ENCODE measurements around the gene ARHGEF38.

Gene ARHGEF38

GRCh38 chr4:105509291-105509690, 43.1 kb upstream of the ARHGEF38 start:
- no peaks in the 10 kb centered on the region for H3F3A ChIP-seq (ENCODE audit: insufficient read depth, low read length)
- H2AFZ ChIP-seq (ENCODE audit: low read length) = no peak overlapping the region
- H3K79me2 ChIP-seq (ENCODE audit: insufficient read depth, low read length) = no peaks in the 10 kb centered on the region
- no peaks in the 10 kb centered on the region for H3K4me1 ChIP-seq (ENCODE audit: insufficient read depth, low read length, severe bottlenecking)
- H3K27me3 ChIP-seq (ENCODE audit: insufficient read depth, low read length) = no peaks in the 10 kb centered on the region
- H3K36me3 ChIP-seq (ENCODE audit: insufficient read depth, low read length) = no peaks in the 10 kb centered on the region
- no peak overlapping the region for H3K4me3 ChIP-seq (ENCODE audit: low read depth, low read length, poor library complexity, severe bottlenecking)
- H3K9me3 ChIP-seq (ENCODE audit: low read length) = no peaks in the 10 kb centered on the region
- H3K27ac ChIP-seq (ENCODE audit: low read depth, low read length, poor library complexity, severe bottlenecking) = no peak overlapping the region
- H4K20me1 ChIP-seq (ENCODE audit: insufficient read depth, low read length) = no peaks in the 10 kb centered on the region
- no peak overlapping the region for H3K9ac ChIP-seq (ENCODE audit: low read length)
- TF ChIP-seq, protein P1, sequence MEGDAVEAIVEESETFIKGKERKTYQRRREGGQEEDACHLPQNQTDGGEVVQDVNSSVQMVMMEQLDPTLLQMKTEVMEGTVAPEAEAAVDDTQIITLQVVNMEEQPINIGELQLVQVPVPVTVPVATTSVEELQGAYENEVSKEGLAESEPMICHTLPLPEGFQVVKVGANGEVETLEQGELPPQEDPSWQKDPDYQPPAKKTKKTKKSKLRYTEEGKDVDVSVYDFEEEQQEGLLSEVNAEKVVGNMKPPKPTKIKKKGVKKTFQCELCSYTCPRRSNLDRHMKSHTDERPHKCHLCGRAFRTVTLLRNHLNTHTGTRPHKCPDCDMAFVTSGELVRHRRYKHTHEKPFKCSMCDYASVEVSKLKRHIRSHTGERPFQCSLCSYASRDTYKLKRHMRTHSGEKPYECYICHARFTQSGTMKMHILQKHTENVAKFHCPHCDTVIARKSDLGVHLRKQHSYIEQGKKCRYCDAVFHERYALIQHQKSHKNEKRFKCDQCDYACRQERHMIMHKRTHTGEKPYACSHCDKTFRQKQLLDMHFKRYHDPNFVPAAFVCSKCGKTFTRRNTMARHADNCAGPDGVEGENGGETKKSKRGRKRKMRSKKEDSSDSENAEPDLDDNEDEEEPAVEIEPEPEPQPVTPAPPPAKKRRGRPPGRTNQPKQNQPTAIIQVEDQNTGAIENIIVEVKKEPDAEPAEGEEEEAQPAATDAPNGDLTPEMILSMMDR (IDR thresholded peaks at IDR 0.05; ENCODE audit: low read length) = no peak
- TF ChIP-seq EZH2 (IDR thresholded peaks at IDR 0.05; ENCODE audit: borderline replicate concordance, low read length) = no peak
- no peaks in the 10 kb centered on the region for H3K9me2 ChIP-seq (ENCODE audit: low read depth, low read length)
- no peak overlapping the region for H3K4me2 ChIP-seq (ENCODE audit: low read length)

- Histone ChIP-seq H3K36me3 (ENCODE audit: insufficient read depth, low read length) (no peaks in the 10 kb centered on the region), H3K9me3 (ENCODE audit: low read length) (no peaks in the 10 kb centered on the region), H4K20me1 (ENCODE audit: insufficient read depth, low read length) (no peaks in the 10 kb centered on the region), H3K27ac (ENCODE audit: low read depth, low read length, poor library complexity, severe bottlenecking) (no peak overlapping the region), H3K79me2 (ENCODE audit: insufficient read depth, low read length) (no peaks in the 10 kb centered on the region), H3K4me1 (ENCODE audit: insufficient read depth, low read length, severe bottlenecking) (no peaks in the 10 kb centered on the region), H3F3A (ENCODE audit: insufficient read depth, low read length) (no peaks in the 10 kb centered on the region), H2AFZ (ENCODE audit: low read length) (no peak overlapping the region), H3K9ac (ENCODE audit: low read length) (no peak overlapping the region), H3K4me3 (ENCODE audit: low read depth, low read length, poor library complexity, severe bottlenecking) (no peak overlapping the region), H3K9me2 (ENCODE audit: low read depth, low read length) (no peaks in the 10 kb centered on the region), H3K4me2 (ENCODE audit: low read length) (no peak overlapping the region), H3K27me3 (ENCODE audit: insufficient read depth, low read length) (no peaks in the 10 kb centered on the region)
- TF ChIP-seq, protein P1 (IDR thresholded peaks at IDR 0.05; ENCODE audit: low read length) = no peak
- TF ChIP-seq EZH2 (IDR thresholded peaks at IDR 0.05; ENCODE audit: borderline replicate concordance, low read length) = no peak
These were observed 42.7 kb upstream of the ARHGEF38 start for GRCh38 chr4:105509714-105510113.

GRCh38 chr4:105510245-105510644, 42.2 kb upstream of the ARHGEF38 start:
- Histone ChIP-seq H2AFZ (ENCODE audit: low read length) (no peak overlapping the region), H4K20me1 (ENCODE audit: insufficient read depth, low read length) (no peaks in the 10 kb centered on the region), H3K4me3 (ENCODE audit: low read depth, low read length, poor library complexity, severe bottlenecking) (no peak overlapping the region), H3K4me2 (ENCODE audit: low read length) (no peak overlapping the region), H3F3A (ENCODE audit: insufficient read depth, low read length) (no peaks in the 10 kb centered on the region), H3K27me3 (ENCODE audit: insufficient read depth, low read length) (no peaks in the 10 kb centered on the region), H3K79me2 (ENCODE audit: insufficient read depth, low read length) (no peaks in the 10 kb centered on the region), H3K9ac (ENCODE audit: low read length) (no peak overlapping the region), H3K9me3 (ENCODE audit: low read length) (no peaks in the 10 kb centered on the region), H3K27ac (ENCODE audit: low read depth, low read length, poor library complexity, severe bottlenecking) (no peak overlapping the region), H3K36me3 (ENCODE audit: insufficient read depth, low read length) (no peaks in the 10 kb centered on the region), H3K9me2 (ENCODE audit: low read depth, low read length) (no peaks in the 10 kb centered on the region), H3K4me1 (ENCODE audit: insufficient read depth, low read length, severe bottlenecking) (no peaks in the 10 kb centered on the region)
- TF ChIP-seq EZH2 (IDR thresholded peaks at IDR 0.05; ENCODE audit: borderline replicate concordance, low read length) = no peak
- TF ChIP-seq, protein P1 (IDR thresholded peaks at IDR 0.05; ENCODE audit: low read length) = no peak

All from OCI-LY1 (cell line).